Measurements from ENCODE around the gene GMPR. TPM values are rescaled to one million over a fixed set of nuclear protein-coding genes. Genes with fewer than 3 reads are reported as not detected.

GMPR gene
- total and polyA plus RNA-seq, 10 of the 15 experiments (the other 5 are each of a cell fraction or from before 2014, with no cell fraction given) = 0.15 to 1.8 (median 0.49) TPM; not detected in 1

GRCh38 chr6:16296061-16296670, 57.8 kb downstream of the GMPR start:
- intact Hi-C loops (cut with micrococcal nuclease; ENCODE audit: unreplicated experiment) = no loop called here
- CTCF ChIA-PET = interaction anchor here (0.6 to 4.0 kb wide), 2 partner anchors 11 to 484 kb away, joined by 3 to 18 read pairs; no protein-coding TSS in a partner anchor
- FAIRE-seq = no peak

More at GRCh38 chr6:16296061-16296670, 57.8 kb downstream of the GMPR start:
- DNase-seq (ENCODE audit: low read depth, low spot score) (no peak), ATAC-seq (no peak)
- ChIA-PET POLR2A (interaction anchor here (0.7 kb wide), 1 partner anchor 97 kb away, joined by 6 read pairs; no protein-coding TSS in a partner anchor), SMC1A (ENCODE audit: uncharacterized antibody, unreplicated experiment) (interaction anchor here (0.8 to 1.1 kb wide), 2 partner anchors 36 to 113 kb away, joined by 3 read pairs; no protein-coding TSS in a partner anchor), RAD21 (ENCODE audit: unreplicated experiment) (no interaction called here)
- Histone ChIP-seq H3K4me3 (no peak overlapping the region), H2AFZ (ENCODE audit: control insufficient read depth, low read depth, low read length) (no peak overlapping the region), H3K27ac (ENCODE audit: control insufficient read depth, insufficient read depth) (no peak overlapping the region), H4K20me1 (ENCODE audit: control insufficient read depth, insufficient read depth) (no peaks in the 10 kb centered on the region), H3K9ac (ENCODE audit: control insufficient read depth, insufficient read depth, low read length) (no peak overlapping the region), H3K36me3 (ENCODE audit: control insufficient read depth in 2 of 2, insufficient read depth in 2 of 2, low read length in 1 of 2) (no peaks in the 10 kb centered on the region), H3K4me1 (ENCODE audit: control insufficient read depth, insufficient read depth, low read length) (peaks cover 2% of the 10 kb centered on the region; the same call in 1 of the 2 replicates), H3K27me3 (replicated peaks in 1 of 2; ENCODE audit: control insufficient read depth in 2 of 2, insufficient read depth in 2 of 2, low read length in 1 of 2) (no peaks in the 10 kb centered on the region), H3K9me3 (replicated peaks; ENCODE audit: control insufficient read depth, insufficient read depth, low read length) (no peaks in the 10 kb centered on the region), H3K79me2 (ENCODE audit: control insufficient read depth, insufficient read depth, low read length) (no peaks in the 10 kb centered on the region), H3K4me2 (ENCODE audit: control insufficient read depth, insufficient read depth) (no peak overlapping the region)
- WGBS (ENCODE audit: insufficient coverage, insufficient replicate concordance, low lambda C conversion rate, missing lambda C conversion rate) = 88% methylated on average over 7 of the region's 7 CpGs
- in situ Hi-C loops (cut with MboI) = no loop called here
- no TSS peak for BruUV-seq (replicated peaks)
- TF ChIP-seq EZH2 (IDR thresholded peaks at IDR 0.05; ENCODE audit: borderline replicate concordance, control insufficient read depth, low read depth, low read length) = no peak
- TF ChIP-seq, protein P1, sequence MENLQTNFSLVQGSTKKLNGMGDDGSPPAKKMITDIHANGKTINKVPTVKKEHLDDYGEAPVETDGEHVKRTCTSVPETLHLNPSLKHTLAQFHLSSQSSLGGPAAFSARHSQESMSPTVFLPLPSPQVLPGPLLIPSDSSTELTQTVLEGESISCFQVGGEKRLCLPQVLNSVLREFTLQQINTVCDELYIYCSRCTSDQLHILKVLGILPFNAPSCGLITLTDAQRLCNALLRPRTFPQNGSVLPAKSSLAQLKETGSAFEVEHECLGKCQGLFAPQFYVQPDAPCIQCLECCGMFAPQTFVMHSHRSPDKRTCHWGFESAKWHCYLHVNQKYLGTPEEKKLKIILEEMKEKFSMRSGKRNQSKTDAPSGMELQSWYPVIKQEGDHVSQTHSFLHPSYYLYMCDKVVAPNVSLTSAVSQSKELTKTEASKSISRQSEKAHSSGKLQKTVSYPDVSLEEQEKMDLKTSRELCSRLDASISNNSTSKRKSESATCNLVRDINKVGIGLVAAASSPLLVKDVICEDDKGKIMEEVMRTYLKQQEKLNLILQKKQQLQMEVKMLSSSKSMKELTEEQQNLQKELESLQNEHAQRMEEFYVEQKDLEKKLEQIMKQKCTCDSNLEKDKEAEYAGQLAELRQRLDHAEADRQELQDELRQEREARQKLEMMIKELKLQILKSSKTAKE (IDR thresholded peaks at IDR 0.05; ENCODE audit: low read depth, poor library complexity, severe bottlenecking) = no peak
- no peak for TF ChIP-seq NR2C2 (IDR thresholded peaks at IDR 0.05; ENCODE audit: borderline replicate concordance, control insufficient read depth, insufficient read length, low read depth)
- no peak for TF ChIP-seq EP300 (IDR thresholded peaks at IDR 0.05; ENCODE audit: borderline replicate concordance in 1 of 2, control insufficient read depth in 1 of 2, low read depth in 2 of 2, low read length in 2 of 2)
- no peak for TF ChIP-seq FOS (IDR thresholded peaks at IDR 0.05; ENCODE audit: borderline replicate concordance, extremely low read depth, insufficient read length)
- TF ChIP-seq GATAD2B (conservative IDR thresholded peaks at IDR 0.05; ENCODE audit: low read depth) = no peak
- TF ChIP-seq RELA (IDR thresholded peaks at IDR 0.05; ENCODE audit: borderline replicate concordance, partially characterized antibody) = no peak
- no peak for TF ChIP-seq HDAC2 (IDR thresholded peaks at IDR 0.05)
